ENCODE results near the gene OBP2B.
"Not testable (repeated sequence)": the region's sequence is repeated elsewhere in the genome, so short reads cannot be mapped to it uniquely, and the experiment has no call there.

OBP2B gene

DNA sequence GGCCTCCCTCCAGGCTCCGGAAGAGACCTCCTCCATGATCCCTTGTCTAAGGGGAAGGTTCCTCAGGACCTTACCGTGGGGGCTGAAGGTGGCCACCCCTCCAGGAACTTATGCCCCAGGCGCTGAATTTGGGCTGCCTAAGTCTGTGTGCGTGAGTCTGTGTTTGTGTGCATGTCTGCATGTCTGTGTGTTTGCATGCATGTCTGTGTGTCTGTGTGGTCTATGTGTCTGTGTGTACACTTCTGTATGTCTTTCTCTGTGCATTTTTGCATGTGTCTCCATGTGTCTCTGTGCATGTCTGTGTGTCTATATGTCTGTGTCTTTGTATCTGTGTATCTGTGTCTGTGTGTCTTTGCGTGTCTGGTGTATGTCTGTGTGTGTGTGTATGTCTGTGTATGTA is 45.4 kb upstream of the OBP2B start:
- in situ Hi-C loops (cut with HindIII; ENCODE audit: low sequenced_read_pairs): no loop called here
- no peak for DNase-seq (ENCODE audit: low read depth, low spot score)
- TF ChIP-seq, protein P1, sequence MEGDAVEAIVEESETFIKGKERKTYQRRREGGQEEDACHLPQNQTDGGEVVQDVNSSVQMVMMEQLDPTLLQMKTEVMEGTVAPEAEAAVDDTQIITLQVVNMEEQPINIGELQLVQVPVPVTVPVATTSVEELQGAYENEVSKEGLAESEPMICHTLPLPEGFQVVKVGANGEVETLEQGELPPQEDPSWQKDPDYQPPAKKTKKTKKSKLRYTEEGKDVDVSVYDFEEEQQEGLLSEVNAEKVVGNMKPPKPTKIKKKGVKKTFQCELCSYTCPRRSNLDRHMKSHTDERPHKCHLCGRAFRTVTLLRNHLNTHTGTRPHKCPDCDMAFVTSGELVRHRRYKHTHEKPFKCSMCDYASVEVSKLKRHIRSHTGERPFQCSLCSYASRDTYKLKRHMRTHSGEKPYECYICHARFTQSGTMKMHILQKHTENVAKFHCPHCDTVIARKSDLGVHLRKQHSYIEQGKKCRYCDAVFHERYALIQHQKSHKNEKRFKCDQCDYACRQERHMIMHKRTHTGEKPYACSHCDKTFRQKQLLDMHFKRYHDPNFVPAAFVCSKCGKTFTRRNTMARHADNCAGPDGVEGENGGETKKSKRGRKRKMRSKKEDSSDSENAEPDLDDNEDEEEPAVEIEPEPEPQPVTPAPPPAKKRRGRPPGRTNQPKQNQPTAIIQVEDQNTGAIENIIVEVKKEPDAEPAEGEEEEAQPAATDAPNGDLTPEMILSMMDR (IDR thresholded peaks at IDR 0.05; ENCODE audit: low read depth, low read length): no peak
- H3K4me3 ChIP-seq (ENCODE audit: low read depth, low read length): no peak overlapping the region

DNA sequence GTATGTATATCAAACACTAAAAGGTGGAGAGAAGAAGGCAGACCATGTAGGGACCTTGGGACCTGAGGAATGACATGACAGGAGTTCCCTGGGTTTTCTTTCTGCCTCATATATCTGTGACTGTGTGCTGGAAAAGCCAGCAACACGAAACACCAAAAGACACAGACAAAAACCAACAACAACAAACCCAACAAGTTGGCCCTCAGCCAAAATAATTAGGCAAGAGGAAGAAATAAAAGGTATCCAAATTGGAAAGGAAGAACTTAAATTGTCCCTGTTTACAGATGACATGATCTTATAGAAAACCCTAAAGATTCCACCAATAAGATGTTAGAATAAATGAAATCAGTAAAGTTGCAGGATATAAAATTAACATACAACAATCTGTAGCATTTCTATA is 44.2 kb upstream of the OBP2B start:
- TF ChIP-seq, protein P1 (IDR thresholded peaks at IDR 0.05; ENCODE audit: low read depth, low read length): no peak
- in situ Hi-C loops (cut with HindIII; ENCODE audit: low sequenced_read_pairs): no loop called here
- no peak overlapping the region for H3K4me3 ChIP-seq (ENCODE audit: low read depth, low read length)
- DNase-seq (ENCODE audit: low read depth, low spot score): no peak

DNA sequence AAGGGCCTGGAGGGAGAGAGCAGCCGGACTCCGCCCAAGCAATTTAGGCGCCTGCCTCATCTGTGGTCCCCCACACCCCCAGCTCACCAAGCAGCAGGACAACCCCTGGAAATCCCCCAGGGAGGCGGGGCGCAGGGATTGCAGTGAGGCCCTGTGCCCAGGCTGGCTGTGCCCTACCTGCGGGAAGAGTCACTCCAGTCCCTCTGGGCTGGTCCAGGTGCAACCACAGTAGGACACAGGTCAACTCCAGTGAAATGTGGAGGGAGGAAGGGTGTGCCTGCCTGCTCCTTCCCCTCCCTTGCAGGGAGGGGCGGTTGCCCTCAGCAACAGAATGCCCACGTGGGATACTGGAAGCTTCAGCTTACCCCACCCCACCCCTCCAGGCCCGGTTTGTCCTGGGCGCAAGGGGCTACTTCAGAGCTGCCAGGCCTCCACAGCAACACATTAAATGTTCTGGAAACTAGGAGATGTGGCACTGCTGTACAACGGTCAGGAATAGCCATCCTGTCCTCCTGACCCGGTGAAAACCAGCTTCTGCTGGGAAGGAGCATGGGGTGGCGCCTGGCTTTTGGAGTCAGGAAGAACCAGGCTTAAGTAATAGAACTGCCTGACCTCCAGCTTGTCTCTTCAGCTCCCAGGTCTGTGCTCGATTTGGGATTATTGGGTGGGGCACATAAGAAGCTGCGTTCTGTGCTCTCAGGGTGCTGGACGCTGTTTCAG is 43.4 kb upstream of the OBP2B start:
- H3K4me3 ChIP-seq (ENCODE audit: low read depth, low read length): no peak overlapping the region
- in situ Hi-C loops (cut with HindIII; ENCODE audit: low sequenced_read_pairs): no loop called here
- DNase-seq (ENCODE audit: low read depth, low spot score): no peak
- TF ChIP-seq, protein P1 (IDR thresholded peaks at IDR 0.05; ENCODE audit: low read depth, low read length): no peak

- in situ Hi-C loops (cut with HindIII; ENCODE audit: low sequenced_read_pairs): no loop called here
- TF ChIP-seq, protein P1 (IDR thresholded peaks at IDR 0.05; ENCODE audit: low read depth, low read length): no peak
- DNase-seq (ENCODE audit: low read depth, low spot score): no peak
- no peak overlapping the region for H3K4me3 ChIP-seq (ENCODE audit: low read depth, low read length)
These were observed 42.7 kb upstream of the OBP2B start for GRCh38 chr9:133251773-133252172.

DNA sequence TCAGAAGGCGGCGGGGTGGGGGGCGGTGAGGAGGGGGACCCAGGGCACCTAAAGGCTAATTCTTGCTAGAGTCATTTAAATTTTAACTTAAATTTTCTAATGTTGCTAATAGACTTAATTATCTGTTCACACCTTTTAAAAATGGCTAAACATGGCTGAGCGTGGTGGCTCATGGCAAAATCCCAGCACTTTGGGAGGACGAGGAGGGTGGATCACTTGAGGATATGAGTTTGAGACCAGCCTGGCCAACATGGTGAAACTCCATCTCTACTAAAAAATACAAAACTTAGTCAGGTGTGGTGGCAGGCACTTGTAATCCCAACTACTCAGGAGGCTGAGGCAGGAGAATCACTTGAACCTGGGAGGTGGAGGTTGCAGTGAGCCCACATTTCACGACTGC is 42.2 kb upstream of the OBP2B start:
- DNase-seq (ENCODE audit: low read depth, low spot score); in situ Hi-C loops (cut with HindIII; ENCODE audit: low sequenced_read_pairs): not testable (repeated sequence)

DNA sequence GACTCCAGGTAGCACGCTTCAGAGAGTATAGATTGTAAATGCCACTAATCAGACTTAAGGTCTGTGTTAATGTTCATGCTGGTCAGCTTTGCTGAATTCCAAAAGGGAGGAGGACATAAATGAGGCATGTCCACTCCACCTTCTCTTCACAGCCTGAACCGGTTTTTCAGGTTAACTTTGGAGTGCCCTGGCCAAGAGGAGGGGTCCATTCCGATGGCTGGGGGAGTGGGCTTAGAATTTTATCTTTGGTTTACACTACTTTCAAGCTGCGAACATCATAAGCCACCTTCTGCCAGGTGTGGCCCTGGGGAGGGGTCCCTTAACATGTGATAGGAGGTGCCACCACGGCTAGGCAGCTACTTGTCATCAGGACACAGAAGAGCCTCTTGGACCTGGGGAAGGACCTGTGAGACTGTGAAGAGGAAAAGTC is 41.7 kb upstream of the OBP2B start:
- in situ Hi-C loops (cut with HindIII; ENCODE audit: low sequenced_read_pairs): no loop called here
- TF ChIP-seq, protein P1 (IDR thresholded peaks at IDR 0.05; ENCODE audit: low read depth, low read length): no peak
- no peak for DNase-seq (ENCODE audit: low read depth, low spot score)
- no peak overlapping the region for H3K4me3 ChIP-seq (ENCODE audit: low read depth, low read length)

More for the DNA sequence above, 42.2 kb upstream of the OBP2B start:
- H3K4me3 ChIP-seq (ENCODE audit: low read depth, low read length): not testable (repeated sequence)

DNA sequence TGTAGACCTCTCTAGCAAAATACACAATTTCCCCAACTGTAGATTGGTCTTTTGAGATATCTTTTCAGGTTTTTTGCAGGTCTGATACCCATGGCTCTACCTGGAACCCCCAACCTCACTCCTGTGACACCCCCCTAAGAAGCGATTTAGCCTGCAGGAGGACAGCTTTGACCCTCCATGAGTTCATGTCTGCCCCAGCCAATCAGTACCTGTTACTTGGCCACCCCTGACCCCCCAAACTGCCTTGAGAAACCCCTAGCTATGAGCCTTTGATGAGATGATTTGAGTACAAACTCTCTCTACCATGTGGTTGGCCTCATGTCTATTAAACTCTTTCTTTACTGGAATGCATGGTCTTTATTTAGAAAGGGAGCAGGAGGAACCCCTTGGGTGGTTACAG is 40.3 kb upstream of the OBP2B start:
- in situ Hi-C loops (cut with HindIII; ENCODE audit: low sequenced_read_pairs): no loop called here
- TF ChIP-seq, protein P1 (IDR thresholded peaks at IDR 0.05; ENCODE audit: low read depth, low read length): no peak
- DNase-seq (ENCODE audit: low read depth, low spot score): no peak
- no peak overlapping the region for H3K4me3 ChIP-seq (ENCODE audit: low read depth, low read length)

Measured in astrocyte of the spinal cord (primary cell).